ENCODE data around the gene PKP4.

DNA sequence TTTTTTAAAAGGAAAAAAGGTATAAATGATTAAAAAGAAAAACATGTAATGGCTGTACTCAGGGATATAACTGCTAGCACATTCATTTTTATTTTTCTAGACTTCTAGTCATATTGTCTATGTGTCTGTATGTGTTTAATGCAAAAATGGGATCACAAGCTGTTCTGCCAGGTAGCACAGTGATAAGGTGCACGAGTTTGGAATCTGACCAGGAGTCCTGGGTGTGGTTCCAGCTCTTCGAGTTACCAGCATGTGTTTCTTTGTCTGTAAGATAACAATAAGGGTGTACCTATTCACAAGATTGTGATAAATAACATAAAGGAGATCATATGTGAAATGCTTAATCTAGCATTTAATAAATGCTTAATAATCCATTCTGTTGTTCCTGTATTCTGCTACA lies 145.3 kb downstream of the PKP4 start:
- TF ChIP-seq, protein P1, sequence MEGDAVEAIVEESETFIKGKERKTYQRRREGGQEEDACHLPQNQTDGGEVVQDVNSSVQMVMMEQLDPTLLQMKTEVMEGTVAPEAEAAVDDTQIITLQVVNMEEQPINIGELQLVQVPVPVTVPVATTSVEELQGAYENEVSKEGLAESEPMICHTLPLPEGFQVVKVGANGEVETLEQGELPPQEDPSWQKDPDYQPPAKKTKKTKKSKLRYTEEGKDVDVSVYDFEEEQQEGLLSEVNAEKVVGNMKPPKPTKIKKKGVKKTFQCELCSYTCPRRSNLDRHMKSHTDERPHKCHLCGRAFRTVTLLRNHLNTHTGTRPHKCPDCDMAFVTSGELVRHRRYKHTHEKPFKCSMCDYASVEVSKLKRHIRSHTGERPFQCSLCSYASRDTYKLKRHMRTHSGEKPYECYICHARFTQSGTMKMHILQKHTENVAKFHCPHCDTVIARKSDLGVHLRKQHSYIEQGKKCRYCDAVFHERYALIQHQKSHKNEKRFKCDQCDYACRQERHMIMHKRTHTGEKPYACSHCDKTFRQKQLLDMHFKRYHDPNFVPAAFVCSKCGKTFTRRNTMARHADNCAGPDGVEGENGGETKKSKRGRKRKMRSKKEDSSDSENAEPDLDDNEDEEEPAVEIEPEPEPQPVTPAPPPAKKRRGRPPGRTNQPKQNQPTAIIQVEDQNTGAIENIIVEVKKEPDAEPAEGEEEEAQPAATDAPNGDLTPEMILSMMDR (conservative IDR thresholded peaks at IDR 0.05; ENCODE audit: low read length): no peak
- no peak for TF ChIP-seq EZH2phosphoT487 (IDR thresholded peaks at IDR 0.05; ENCODE audit: borderline replicate concordance, low read depth, low read length)

Data from OCI-LY7 (cell line).